GM12801 (cell line): Measurements from ENCODE around the gene EQTN.

Experiments
- CTCF ChIP-seq: IDR thresholded peaks from one replicate; pipeline ENCODE4 v1.5.1; 2011; ENCODE audit warnings: control low read depth; ENCODE audit not compliant: insufficient read length; ENCODE audit errors: extremely low read depth

Gene EQTN

GRCh38 chr9:27329291-27329690 lies 32.3 kb upstream of the EQTN start:
- TF ChIP-seq CTCF, result no peak

- no peak for TF ChIP-seq CTCF
Observed at GRCh38 chr9:27328483-27328882, 31.5 kb upstream of the EQTN start.

- no peak for TF ChIP-seq CTCF
Observed at GRCh38 chr9:27311184-27311583, 14.2 kb upstream of the EQTN start.

GRCh38 chr9:27310582-27310981 lies 13.6 kb upstream of the EQTN start:
- no peak for TF ChIP-seq CTCF

GRCh38 chr9:27308691-27309390 lies 11.9 kb upstream of the EQTN start:
- TF ChIP-seq CTCF, result no peak

GRCh38 chr9:27304521-27304920 lies 7.6 kb upstream of the EQTN start:
- no peak for TF ChIP-seq CTCF

GRCh38 chr9:27303219-27303618 lies 6.3 kb upstream of the EQTN start:
- TF ChIP-seq CTCF, result no peak
